Measurements from ENCODE around the gene ARID2.

Gene ARID2

GRCh38 chr12:45863332-45863731 lies 133.8 kb downstream of the ARID2 start:
- DNase-seq (ENCODE audit: low read depth in 2 of 2, low spot score in 1 of 2), result no peak

DNA sequence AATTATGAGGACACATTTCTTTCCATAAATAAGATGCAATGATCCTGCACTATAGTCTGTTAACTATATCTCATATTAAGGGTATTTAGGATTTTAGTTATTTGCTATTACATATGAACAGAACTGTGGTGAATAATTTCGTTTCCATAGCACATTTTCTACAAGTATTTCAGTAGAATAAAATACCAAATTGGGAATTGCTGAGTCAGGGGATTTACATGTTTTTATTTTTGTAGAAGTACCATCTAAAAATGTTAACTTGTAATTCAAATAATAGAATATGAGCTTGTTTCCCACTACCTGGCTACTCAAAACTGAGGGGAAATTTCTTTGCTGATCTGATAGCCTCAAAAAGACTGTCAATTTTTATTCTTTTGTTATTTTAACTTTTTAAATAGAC lies 136.8 kb downstream of the ARID2 start:
- no peak for DNase-seq (ENCODE audit: low read depth in 2 of 2, low spot score in 1 of 2)

GRCh38 chr12:45872446-45872845 lies 142.9 kb downstream of the ARID2 start:
- DNase-seq (ENCODE audit: low read depth in 2 of 2, low spot score in 1 of 2), result no peak

DNA sequence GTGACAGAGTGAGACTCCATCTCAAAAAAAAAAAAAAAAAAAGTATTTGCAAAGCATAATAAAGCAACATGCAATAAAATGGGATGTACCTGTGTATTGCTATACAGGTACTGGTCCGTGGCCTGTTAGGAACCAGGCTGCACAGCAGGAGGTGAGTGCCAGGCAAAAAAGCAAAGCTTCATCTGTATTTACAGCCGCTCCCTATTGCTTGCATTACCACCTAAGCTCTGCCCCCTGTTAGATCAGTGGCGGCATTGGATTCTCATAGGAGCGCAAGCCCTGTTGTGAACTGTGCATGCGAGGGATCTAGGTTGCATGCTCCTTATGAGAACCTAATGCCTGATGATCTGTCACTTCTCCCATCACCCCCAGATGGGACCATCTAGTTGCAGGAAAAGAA lies 147.6 kb downstream of the ARID2 start:
- no peak for DNase-seq (ENCODE audit: low read depth in 2 of 2, low spot score in 1 of 2)

DNA sequence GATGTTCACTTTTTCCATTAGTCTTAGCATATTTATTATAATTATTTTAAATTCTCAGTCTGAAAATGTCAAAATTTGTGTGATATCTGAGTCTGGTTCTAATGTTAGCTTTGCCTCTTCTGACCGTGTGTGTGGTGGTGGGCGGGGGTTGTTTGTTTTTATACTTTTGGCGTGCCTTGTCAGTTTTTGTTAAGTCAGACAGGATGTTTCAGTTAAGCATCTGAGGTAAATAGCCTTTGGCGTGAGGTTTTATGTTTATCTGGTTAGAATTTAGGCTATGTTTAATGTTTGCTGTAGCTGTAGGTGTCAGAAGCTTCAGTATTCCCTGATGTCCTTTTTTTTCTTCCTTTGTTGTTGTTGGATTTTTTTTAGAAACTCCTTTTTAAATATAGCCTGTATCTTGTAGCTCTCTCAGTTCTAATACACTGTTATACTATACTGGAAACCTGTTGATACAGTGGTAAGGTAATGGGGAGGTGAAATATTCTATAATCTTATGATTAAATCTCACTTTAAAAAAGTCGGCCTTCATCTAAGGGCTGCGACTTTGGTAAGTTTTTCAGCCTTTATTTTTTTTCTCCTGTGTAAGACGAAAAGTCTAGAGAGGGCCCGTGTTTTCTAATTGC lies 149.2 kb downstream of the ARID2 start:
- DNase-seq (ENCODE audit: low read depth in 2 of 2, low spot score in 1 of 2), result no peak

DNA sequence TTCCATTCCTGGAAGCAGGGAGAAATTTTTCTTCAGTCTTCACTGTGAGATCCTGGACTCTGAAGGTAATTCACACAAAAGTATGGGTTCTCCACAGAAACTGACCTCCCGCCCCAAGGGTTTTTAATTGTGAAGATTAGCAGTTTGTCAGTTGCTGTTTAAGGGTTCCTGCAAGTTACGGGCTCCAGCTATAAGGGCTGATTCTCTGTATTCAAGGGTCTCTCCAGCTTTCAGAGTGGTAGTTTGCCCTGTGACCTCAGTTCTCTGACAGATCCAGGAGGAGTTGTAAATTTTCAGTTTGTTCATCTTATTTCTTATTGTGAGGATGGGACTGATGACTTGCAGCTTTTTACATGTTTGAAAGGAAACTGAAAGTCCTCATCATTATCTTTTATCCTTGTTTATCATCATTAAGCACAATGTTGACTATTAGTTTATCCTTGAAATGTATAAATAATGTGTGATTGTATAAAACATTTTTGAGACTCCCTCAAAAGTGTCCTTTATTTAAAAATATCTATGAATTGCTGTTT lies 149.9 kb downstream of the ARID2 start:
- no peak for DNase-seq (ENCODE audit: low read depth in 2 of 2, low spot score in 1 of 2)

DNA sequence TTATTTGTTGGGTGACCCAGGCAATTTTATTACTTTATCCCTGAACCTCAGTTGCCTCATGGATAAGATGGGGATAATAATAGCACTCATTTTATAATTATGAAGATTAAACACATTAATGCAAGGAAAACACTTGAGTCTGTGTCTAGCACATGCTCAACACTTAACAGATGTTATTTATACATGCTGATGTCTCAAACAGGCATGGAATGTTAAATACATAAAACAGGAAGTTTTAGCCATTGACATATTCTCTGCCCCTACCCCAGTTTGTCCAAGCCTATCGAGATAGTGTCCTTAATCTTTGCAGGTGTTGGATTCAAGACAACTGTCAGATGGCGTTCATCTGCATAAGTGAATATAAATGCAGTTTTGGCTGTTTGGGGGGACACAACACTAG lies 151.0 kb downstream of the ARID2 start:
- no peak for DNase-seq (ENCODE audit: low read depth in 2 of 2, low spot score in 1 of 2)

DNA sequence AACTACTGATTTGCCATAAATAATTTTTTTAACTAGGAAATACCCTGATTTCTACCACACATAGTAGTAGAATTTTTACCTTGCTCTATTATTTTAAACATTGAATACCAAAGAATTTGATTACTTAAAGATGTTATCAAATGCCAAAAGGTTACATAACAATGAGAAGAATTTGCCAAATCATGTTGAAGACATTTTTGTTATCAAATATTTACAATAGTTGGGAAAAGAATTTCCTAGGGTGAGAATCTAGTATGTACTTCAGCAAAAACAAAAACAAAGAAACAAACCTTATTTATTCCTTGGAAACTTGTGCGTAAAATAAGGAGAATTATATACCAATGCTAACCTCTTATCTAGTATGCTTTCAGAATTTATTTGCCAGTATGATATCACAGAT lies 153.7 kb downstream of the ARID2 start:
- DNase-seq (ENCODE audit: low read depth in 2 of 2, low spot score in 1 of 2), result no peak

- DNase-seq (ENCODE audit: low read depth in 2 of 2, low spot score in 1 of 2), result no peak
Measured at GRCh38 chr12:45886685-45887084, 157.2 kb downstream of the ARID2 start.

- DNase-seq (ENCODE audit: low read depth in 2 of 2, low spot score in 1 of 2), result no peak
Measured at GRCh38 chr12:45887544-45887943, 158.0 kb downstream of the ARID2 start.

GRCh38 chr12:45890276-45890675 lies 160.8 kb downstream of the ARID2 start:
- DNase-seq (ENCODE audit: low read depth in 2 of 2, low spot score in 1 of 2), result no peak

- no peak for DNase-seq (ENCODE audit: low read depth in 2 of 2, low spot score in 1 of 2)
Measured at GRCh38 chr12:45893240-45893639, 163.7 kb downstream of the ARID2 start.

DNA sequence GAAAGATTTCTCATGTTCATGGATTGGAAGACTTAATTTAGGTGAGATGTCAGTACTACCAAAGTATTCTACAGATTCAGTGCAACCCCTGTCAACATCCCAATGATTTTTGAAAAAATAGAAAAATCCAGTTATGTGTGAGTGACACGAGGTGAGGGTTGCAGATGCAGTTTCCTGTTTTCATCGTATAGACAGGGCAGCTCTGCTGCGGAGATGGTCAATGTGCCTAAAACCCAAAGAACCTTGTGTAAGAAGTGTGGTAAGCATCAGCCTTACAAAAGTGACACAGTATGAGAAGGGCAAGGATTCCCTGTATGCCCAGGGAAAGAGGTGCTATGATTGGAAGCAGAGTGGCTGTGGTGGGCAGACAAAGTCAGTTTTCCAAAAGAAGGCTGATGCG lies 166.5 kb downstream of the ARID2 start:
- no peak for DNase-seq (ENCODE audit: low read depth in 2 of 2, low spot score in 1 of 2)

- DNase-seq (ENCODE audit: low read depth in 2 of 2, low spot score in 1 of 2), result no peak
Measured at GRCh38 chr12:45898094-45898493, 168.6 kb downstream of the ARID2 start.

DNA sequence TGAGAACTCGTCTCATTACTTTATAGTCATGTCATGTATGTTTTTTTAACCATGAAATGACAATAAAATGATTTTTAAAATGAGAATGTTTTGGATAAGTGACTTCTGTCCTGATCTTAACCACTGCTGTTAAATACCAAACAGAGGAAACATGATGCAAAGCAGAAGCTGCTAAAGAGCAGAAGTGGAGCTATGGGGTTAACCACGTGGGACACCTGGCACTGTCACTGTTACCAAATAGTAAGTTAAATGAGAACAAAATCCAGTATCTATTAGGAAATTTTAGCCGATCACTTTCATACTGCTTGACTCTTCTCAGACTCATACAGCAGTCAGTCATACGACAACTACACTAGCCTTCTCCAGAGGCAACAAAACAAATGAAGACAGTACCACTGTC lies 178.4 kb downstream of the ARID2 start:
- DNase-seq (ENCODE audit: low read depth in 2 of 2, low spot score in 1 of 2), result no peak

GRCh38 chr12:45909041-45909713 lies 179.7 kb downstream of the ARID2 start:
- DNase-seq (ENCODE audit: low read depth in 2 of 2, low spot score in 1 of 2), result no peak

- no peak for DNase-seq (ENCODE audit: low read depth in 2 of 2, low spot score in 1 of 2)
Measured at GRCh38 chr12:45912774-45913173, 183.3 kb downstream of the ARID2 start.

DNA sequence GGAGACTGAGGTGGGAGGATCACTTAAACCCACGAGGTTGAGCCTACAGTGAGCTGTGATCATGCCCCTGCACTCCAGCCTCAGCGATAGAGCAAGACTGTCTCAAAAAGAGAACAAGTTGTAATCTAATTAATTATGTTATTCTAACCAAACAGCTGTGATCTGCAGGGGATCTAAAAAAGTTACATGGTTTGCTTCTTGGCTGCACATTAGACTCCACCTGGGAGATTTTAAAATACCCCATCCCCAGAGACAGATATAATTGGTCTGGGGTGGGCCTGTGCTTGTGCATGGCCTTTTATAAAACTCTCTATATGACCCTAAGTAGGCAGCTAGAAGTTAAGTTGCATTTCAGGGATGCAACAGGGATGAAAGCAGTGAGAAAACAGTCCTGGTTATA lies 184.1 kb downstream of the ARID2 start:
- DNase-seq (ENCODE audit: low read depth in 2 of 2, low spot score in 1 of 2), result no peak

DNA sequence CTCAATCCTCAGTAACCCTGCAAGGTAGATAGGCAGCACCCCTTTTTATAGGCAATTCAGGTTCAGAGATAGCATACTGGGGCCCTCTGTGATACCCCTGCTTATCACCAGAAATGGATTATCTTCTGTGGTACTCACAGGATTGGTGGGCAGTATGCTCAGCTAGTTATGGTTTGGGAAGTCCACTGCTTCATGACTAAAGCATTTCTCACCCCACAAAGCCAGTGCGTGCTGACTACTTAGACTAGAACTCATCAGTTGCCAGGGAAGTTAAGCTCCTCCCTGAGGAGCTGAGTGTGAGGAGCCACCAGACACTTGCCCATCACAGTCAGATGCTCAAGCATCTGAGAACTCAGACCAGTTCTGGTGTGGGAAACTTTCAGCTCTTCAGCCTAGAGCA lies 184.6 kb downstream of the ARID2 start:
- DNase-seq (ENCODE audit: low read depth in 2 of 2, low spot score in 1 of 2), result no peak

DNA sequence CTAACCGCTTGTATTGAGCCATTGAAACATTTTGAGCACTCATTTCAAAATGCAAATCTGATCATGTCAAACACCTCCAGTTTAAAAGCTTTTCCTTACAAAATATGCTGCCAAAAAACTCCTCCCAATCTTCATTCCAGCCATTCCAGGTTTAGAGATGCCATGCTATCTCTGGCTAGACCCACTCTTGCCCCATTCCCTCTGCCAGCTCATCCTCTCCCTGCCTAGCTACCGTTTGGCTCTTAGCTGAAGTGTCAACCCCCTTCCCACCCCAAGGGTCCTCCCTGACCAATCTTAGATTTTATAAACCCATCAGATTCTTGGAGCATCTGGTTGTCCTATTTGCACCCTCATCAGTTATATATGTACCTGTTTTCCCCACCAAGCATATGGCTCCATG lies 185.9 kb downstream of the ARID2 start:
- DNase-seq (ENCODE audit: low read depth in 2 of 2, low spot score in 1 of 2), result no peak

GRCh38 chr12:45918818-45919217 lies 189.3 kb downstream of the ARID2 start:
- no peak for DNase-seq (ENCODE audit: low read depth in 2 of 2, low spot score in 1 of 2)

GRCh38 chr12:45928309-45928708 lies 198.8 kb downstream of the ARID2 start:
- no peak for DNase-seq (ENCODE audit: low read depth in 2 of 2, low spot score in 1 of 2)

DNA sequence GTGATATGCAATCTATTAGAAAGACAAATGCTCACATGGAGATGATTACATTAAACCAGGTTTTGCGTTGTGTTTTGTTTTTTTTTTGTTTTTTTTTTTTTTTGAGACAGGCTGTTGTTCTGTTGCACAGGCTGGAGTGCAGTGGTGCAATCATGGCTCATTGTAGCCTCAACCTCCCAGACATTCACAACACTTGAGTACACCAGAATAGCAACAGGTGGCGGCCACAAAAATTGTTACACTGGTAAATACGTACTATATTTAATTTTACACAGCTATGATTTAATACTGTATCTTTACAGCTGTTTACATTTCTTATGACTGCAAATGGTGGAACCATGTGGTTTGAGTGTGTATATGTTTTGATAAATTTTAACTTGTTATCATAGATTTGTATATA lies 200.9 kb downstream of the ARID2 start:
- no peak for DNase-seq (ENCODE audit: low read depth in 2 of 2, low spot score in 1 of 2)
